ENCODE data around the gene PTGES2.

The PTGES2 gene

GRCh38 chr9:128153060-128153946, 25.8 kb upstream of the PTGES2 start:
- DNase-seq (ENCODE audit: low spot score) = no peak

- no peak for DNase-seq (ENCODE audit: low spot score)
These were observed 24.9 kb upstream of the PTGES2 start for GRCh38 chr9:128152133-128153059.

GRCh38 chr9:128151309-128152132, 24.0 kb upstream of the PTGES2 start:
- DNase-seq (ENCODE audit: low spot score) = no peak

GRCh38 chr9:128150594-128151308, 23.2 kb upstream of the PTGES2 start:
- DNase-seq (ENCODE audit: low spot score) = peak; percentile 25

GRCh38 chr9:128149951-128150593, 22.5 kb upstream of the PTGES2 start:
- no peak for DNase-seq (ENCODE audit: low spot score)

GRCh38 chr9:128149001-128149701, 21.6 kb upstream of the PTGES2 start, which contains the start of gene LCN2:
LCN2 (plus strand) TSS chr9:128149453; CDS start chr9:128149526, 73 bp downstream.
- DNase-seq (ENCODE audit: low spot score) = no peak

GRCh38 chr9:128148509-128149000, 21.0 kb upstream of the PTGES2 start:
- DNase-seq (ENCODE audit: low spot score) = no peak

- DNase-seq (ENCODE audit: low spot score) = no peak
These were observed 19.1 kb upstream of the PTGES2 start for GRCh38 chr9:128146591-128147120.

- no peak for DNase-seq (ENCODE audit: low spot score)
These were observed 18.4 kb upstream of the PTGES2 start for GRCh38 chr9:128145951-128146351.

- DNase-seq (ENCODE audit: low spot score) = no peak
These were observed 18.0 kb upstream of the PTGES2 start for GRCh38 chr9:128145536-128145935.

- DNase-seq (ENCODE audit: low spot score) = no peak
These were observed 17.0 kb upstream of the PTGES2 start for GRCh38 chr9:128144239-128145181.

GRCh38 chr9:128143525-128144238, 16.2 kb upstream of the PTGES2 start:
- no peak for DNase-seq (ENCODE audit: low spot score)

- DNase-seq (ENCODE audit: low spot score) = no peak
These were observed 15.1 kb upstream of the PTGES2 start for GRCh38 chr9:128142596-128142995.

GRCh38 chr9:128142061-128142460, 14.5 kb upstream of the PTGES2 start:
- DNase-seq (ENCODE audit: low spot score) = no peak

- DNase-seq (ENCODE audit: low spot score) = no peak
These were observed 14.1 kb upstream of the PTGES2 start for GRCh38 chr9:128141604-128142003.

GRCh38 chr9:128139621-128140020, 12.1 kb upstream of the PTGES2 start:
- DNase-seq (ENCODE audit: low spot score) = no peak

GRCh38 chr9:128138001-128138400, 10.5 kb upstream of the PTGES2 start:
- DNase-seq (ENCODE audit: low spot score) = no peak
